Heart left ventricle (tissue), 13 donors: ENCODE results near the gene DTNA.

ENCODE experiments used
- POLR2A ChIP-seq, 2 donors: fragments of 450-650 bp; IDR thresholded peaks; one replicate each; pipeline ENCODE4 v1.6.1; 2017; ENCODE audit warnings: antibody characterized with exemption in 2 of 2, mild to moderate bottlenecking in 2 of 2, moderate library complexity in 2 of 2
- TF ChIP-seq, protein P1 (sequence below), 12 donors: fragments of 200-600 bp; sonication (generic) in 4 of 12; IDR thresholded peaks; one replicate each; pipeline versions ENCODE4 v1.5.0 to v1.8.0; 2018 to 2022; ENCODE audit warnings: antibody characterized with exemption in 12 of 12, mild to moderate bottlenecking in 5 of 12
- donor health status: ischemic (EF 13 %, LVEDD 7.1; RV severe dilation, severe dysfunction).
- donor health status: DM: no; HTN: yes; CAD: no.
- donor health status: DM: no; HTN: no; CAD: no.
- donor health status: ischemic (EF 25% LVEDD 6.9; RV normal size, moderate dysfunction).
- donor health status: ischemic (EF 25% LVEDD 5.7; RV mildly dilated, moderate dysfunction).
- donor health status: ischemic (EF 35%, LVEDD 5.7; RV mildly dilated, moderate dysfunction).
- donor health status: nonischemic (EF 11% LVEDD 7.7; RV severe dilation, severe dysfunction).
- donor health status: DM: yes; HTN: yes; CAD: no.
- donor health status: PGD.
- donor health status: ischemic (EF 29% LVEDD 5.4; RV normal size, mild dysfunction).
- donor health status: nonischemic (EF 23%, LVEDD 6.1; RV moderate dilation, normal function).

DNA sequence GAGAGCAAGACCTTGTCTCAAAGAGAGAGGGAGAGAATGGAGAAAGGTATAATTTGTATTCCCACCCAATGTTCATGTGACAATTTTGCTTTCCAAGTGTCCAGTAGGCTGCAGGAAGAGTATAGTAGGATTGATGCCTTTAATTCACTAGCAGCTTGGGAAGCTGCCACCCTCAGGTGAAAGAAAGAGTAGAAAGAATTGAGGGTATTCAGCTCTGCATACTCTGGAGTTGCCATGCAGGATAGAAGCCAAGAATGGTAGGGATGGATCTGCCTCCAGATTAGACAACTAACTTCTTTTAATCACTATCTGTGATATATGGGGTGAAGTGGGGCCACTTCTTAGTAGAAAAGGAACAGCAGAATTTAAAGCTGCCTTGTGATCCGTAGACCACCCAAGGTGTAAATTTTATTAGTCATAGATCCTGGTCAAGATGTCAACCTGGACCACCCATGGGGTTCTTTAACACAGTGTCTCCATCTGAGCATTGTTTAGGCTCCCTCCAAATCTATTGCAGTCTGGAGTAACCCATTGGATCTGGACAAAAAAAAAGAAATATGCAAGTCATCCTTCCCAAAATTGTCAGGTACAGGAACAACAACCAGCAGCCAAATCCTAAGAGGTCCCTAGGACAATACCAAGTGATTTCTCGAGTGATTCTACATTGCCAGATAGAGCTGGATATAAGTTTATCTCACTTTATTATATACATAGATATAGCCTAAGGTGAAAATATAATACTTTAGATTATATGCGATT lies 33.1 kb upstream of the DTNA start:
- TF ChIP-seq, protein P1, sequence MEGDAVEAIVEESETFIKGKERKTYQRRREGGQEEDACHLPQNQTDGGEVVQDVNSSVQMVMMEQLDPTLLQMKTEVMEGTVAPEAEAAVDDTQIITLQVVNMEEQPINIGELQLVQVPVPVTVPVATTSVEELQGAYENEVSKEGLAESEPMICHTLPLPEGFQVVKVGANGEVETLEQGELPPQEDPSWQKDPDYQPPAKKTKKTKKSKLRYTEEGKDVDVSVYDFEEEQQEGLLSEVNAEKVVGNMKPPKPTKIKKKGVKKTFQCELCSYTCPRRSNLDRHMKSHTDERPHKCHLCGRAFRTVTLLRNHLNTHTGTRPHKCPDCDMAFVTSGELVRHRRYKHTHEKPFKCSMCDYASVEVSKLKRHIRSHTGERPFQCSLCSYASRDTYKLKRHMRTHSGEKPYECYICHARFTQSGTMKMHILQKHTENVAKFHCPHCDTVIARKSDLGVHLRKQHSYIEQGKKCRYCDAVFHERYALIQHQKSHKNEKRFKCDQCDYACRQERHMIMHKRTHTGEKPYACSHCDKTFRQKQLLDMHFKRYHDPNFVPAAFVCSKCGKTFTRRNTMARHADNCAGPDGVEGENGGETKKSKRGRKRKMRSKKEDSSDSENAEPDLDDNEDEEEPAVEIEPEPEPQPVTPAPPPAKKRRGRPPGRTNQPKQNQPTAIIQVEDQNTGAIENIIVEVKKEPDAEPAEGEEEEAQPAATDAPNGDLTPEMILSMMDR (IDR thresholded peaks at IDR 0.05) = no peak
- no peak for TF ChIP-seq POLR2A (IDR thresholded peaks at IDR 0.05)
